PC-9 (cell line): ENCODE data around the gene RFTN2. TPM values are rescaled to one million over a fixed set of nuclear protein-coding genes. Genes with fewer than 3 reads are reported as not detected.

Source experiments
- BruUV-seq: library from RNA; stranded (reverse); fragments of 400-500 nt; replicated peaks from 2 replicates; lab custom pipeline; 2021; lab: Mats Ljungman, UMichigan
- CTCF ChIA-PET: fragments of 300-600 bp; sonication (Branson Sonifier 250); formaldehyde crosslinking; loops from one replicate; lab custom pipeline; 2022; ENCODE audit warnings: antibody characterized with exemption; lab: Charles Lee
- POLR2A ChIA-PET: fragments of 300-600 bp; sonication (Branson Sonifier 250); formaldehyde crosslinking; loops from one replicate; lab custom pipeline; 2022; ENCODE audit warnings: antibody characterized with exemption; ENCODE audit not compliant: unreplicated experiment; lab: Charles Lee
- DNase-seq, 2 experiments: peaks; one replicate each; pipeline versions ENCODE4 v3.0.0 to v3.0.0-alpha.2; 2015 to 2022; ENCODE audit warnings: mixed read lengths in 1 of 2
- H2AFZ ChIP-seq: fragments of 200-600 bp; sonication (generic); 2 replicates; pipeline ENCODE4 v1.8.1; 2017; ENCODE audit warnings: antibody characterized with exemption
- H3F3A ChIP-seq: fragments of 200-600 bp; sonication (generic); 2 replicates; pipeline ENCODE4 v1.8.1; 2017; ENCODE audit warnings: antibody characterized with exemption, mild to moderate bottlenecking, low read depth; ENCODE audit not compliant: insufficient read depth
- H3K27ac ChIP-seq: fragments of 200-600 bp; sonication (generic); 2 replicates; pipeline ENCODE4 v1.6.1; 2016; ENCODE audit warnings: mixed run types
- H3K27me3 ChIP-seq: fragments of 200-600 bp; sonication (generic); 2 replicates; pipeline ENCODE4 v1.6.1; 2016; ENCODE audit warnings: low read depth, mixed run types; ENCODE audit not compliant: insufficient read depth
- H3K36me3 ChIP-seq: fragments of 200-600 bp; sonication (generic); 2 replicates; pipeline ENCODE4 v1.6.1; 2016; ENCODE audit warnings: low read depth, mixed run types
- H3K4me1 ChIP-seq: fragments of 200-600 bp; sonication (generic); replicated peaks from 2 replicates; pipeline ENCODE4 v1.6.1; 2016; ENCODE audit warnings: mixed run types; ENCODE audit not compliant: insufficient read depth
- H3K4me2 ChIP-seq: fragments of 200-600 bp; sonication (generic); 2 replicates; pipeline ENCODE4 v1.6.1; 2017; ENCODE audit warnings: mixed run types
- H3K4me3 ChIP-seq: fragments of 200-600 bp; sonication (generic); 2 replicates; pipeline ENCODE4 v1.6.1; 2016; ENCODE audit warnings: mixed run types
- H3K79me2 ChIP-seq: fragments of 200-600 bp; sonication (generic); 2 replicates; pipeline ENCODE4 v1.6.1; 2017; ENCODE audit warnings: low read depth, mixed run types
- H3K9me2 ChIP-seq: fragments of 200-600 bp; sonication (generic); 2 replicates; pipeline ENCODE4 v1.8.1; 2017; ENCODE audit warnings: mild to moderate bottlenecking; ENCODE audit not compliant: insufficient read depth
- H3K9me3 ChIP-seq: fragments of 200-600 bp; sonication (generic); 2 replicates; pipeline ENCODE4 v1.8.1; 2016; ENCODE audit warnings: low read depth; ENCODE audit not compliant: insufficient read depth
- H4K20me1 ChIP-seq: fragments of 200-600 bp; sonication (generic); 2 replicates; pipeline ENCODE4 v1.8.1; 2017; ENCODE audit not compliant: insufficient read depth
- EZH2 ChIP-seq: fragments of 200-600 bp; sonication (generic); IDR thresholded peaks from 2 replicates; pipeline ENCODE4 v1.8.0; 2017; ENCODE audit warnings: antibody characterized with exemption, low read depth
- intact Hi-C: fragments of 100-400 bp; cut with micrococcal nuclease; formaldehyde crosslinking; loops from one replicate; pipeline ENCODE4 v1.10.0; 2022; ENCODE audit not compliant: unreplicated experiment
- total RNA-seq: library from RNA; stranded (reverse); gene quantifications from 2 replicates; pipeline ENCODE4 v1.2.3, GENCODE V29; 2021
- TF ChIP-seq, protein P1 (sequence below): fragments of 200-600 bp; sonication (generic); conservative IDR thresholded peaks from 2 replicates; pipeline ENCODE4 v1.6.1; 2017; ENCODE audit warnings: mixed run types, antibody characterized with exemption, mild to moderate bottlenecking, moderate library complexity

The RFTN2 gene
- total RNA-seq, 1 experiment from 2014 or later = not detected

DNA sequence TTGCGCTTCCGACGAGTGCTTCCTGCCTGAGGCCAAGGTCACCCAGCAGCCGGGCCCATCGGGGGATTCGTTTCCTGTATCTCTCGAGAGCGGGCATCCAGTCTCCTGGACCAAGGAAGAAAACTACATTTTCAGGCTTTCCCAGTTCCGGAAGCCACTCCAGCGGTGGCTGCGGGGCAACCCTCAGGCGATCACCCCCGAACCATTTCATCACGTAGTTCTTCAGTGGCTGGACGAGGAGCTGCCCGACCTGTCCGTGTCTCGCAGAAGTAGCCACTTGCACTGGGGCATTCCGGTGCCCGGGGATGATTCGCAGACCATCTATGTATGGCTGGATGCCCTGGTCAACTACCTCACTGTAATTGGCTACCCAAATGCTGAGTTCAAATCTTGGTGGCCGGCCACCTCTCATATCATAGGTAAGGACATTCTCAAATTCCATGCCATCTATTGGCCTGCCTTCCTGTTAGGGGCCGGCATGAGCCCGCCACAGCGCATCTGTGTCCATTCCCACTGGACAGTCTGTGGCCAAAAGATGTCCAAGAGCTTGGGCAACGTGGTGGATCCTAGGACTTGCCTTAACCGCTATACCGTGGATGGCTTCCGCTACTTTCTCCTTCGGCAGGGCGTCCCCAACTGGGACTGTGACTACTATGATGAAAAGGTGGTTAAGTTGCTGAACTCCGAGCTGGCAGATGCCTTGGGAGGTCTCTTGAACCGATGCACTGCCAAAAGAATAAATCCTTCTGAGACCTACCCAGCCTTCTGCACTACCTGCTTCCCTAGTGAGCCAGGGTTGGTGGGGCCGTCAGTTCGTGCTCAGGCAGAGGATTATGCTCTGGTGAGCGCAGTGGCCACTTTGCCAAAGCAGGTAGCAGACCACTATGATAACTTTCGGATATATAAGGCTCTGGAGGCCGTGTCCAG, 30.8 kb upstream of the RFTN2 start:
- CTCF ChIA-PET = interaction anchor here (0.6 kb wide), 1 partner anchor 12 kb away, joined by 8 read pairs; no protein-coding TSS in a partner anchor
- Histone ChIP-seq H4K20me1 (peaks cover 18% of the 10 kb centered on the region), H3K79me2 (peaks cover 53% of the 10 kb centered on the region)

DNA sequence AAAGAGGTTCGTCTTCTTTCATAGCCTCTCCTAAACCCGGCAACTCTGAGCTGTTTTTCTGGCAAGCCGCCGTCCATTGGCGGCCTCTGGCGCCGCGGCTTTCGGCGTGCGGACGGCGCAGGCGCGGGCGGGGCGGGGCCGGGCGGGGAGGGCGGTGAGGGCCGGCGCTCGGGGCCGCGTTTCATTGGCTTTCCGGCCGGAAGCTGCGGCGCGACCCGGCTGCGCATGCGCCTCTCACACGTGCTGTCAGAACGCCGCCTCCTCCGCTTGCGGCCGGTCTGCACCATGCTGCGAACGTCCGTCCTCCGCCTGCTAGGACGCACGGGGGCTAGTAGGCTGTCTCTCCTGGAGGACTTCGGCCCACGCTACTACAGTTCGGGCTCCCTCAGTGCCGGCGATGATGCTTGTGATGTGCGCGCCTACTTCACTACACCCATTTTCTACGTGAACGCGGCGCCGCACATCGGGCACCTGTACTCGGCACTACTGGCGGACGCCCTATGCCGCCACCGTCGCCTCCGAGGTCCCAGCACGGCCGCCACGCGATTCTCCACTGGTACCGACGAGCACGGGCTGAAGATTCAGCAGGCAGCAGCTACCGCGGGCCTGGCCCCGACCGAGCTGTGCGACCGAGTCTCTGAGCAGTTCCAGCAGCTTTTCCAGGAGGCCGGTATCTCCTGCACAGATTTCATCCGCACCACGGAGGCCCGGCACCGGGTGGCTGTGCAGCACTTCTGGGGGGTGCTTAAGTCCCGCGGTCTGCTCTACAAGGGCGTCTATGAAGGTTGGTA, 29.9 kb upstream of the RFTN2 start, which contains the start of gene MARS2:
Gene MARS2, plus strand, starts transcription at position 249 of the 791 bp plus-strand sequence. Its CDS starts 37 bp downstream, at position 286.
- CTCF ChIA-PET = interaction anchor here (0.6 kb wide), 1 partner anchor 424 kb away, joined by 8 read pairs; no protein-coding TSS in a partner anchor
- no peak within 1 kb of the TSS for H3K27ac ChIP-seq
- peak within 1 kb of the TSS; percentile 78 for H3K4me2 ChIP-seq
- peaks cover 48% of the 10 kb centered on the region for H3K79me2 ChIP-seq
- no peaks in the 10 kb centered on the region for H3K9me2 ChIP-seq
- peaks cover 18% of the 10 kb centered on the region for H4K20me1 ChIP-seq
- peak; percentile 70 to 89 for DNase-seq
- H3K4me3 ChIP-seq = peak within 1 kb of the TSS; percentile 98
- intact Hi-C loops = loop anchor here (5.0 to 10.0 kb wide), 6 partner anchors 72 to 1752 kb away; partner anchors contain the start of genes HSPE1, MOB4, SATB2 and SF3B1
- no peak for TF ChIP-seq EZH2
- TF ChIP-seq, protein P1, sequence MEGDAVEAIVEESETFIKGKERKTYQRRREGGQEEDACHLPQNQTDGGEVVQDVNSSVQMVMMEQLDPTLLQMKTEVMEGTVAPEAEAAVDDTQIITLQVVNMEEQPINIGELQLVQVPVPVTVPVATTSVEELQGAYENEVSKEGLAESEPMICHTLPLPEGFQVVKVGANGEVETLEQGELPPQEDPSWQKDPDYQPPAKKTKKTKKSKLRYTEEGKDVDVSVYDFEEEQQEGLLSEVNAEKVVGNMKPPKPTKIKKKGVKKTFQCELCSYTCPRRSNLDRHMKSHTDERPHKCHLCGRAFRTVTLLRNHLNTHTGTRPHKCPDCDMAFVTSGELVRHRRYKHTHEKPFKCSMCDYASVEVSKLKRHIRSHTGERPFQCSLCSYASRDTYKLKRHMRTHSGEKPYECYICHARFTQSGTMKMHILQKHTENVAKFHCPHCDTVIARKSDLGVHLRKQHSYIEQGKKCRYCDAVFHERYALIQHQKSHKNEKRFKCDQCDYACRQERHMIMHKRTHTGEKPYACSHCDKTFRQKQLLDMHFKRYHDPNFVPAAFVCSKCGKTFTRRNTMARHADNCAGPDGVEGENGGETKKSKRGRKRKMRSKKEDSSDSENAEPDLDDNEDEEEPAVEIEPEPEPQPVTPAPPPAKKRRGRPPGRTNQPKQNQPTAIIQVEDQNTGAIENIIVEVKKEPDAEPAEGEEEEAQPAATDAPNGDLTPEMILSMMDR = no peak
- 0 out of 2 replicates have a peak, but pooled peaks cover 11% of the 10 kb centered on the region for H3K36me3 ChIP-seq
- no peaks in the 10 kb centered on the region for H3K27me3 ChIP-seq
- H3K9me3 ChIP-seq = no peaks in the 10 kb centered on the region
- POLR2A ChIA-PET = interaction anchor here (0.7 to 1.0 kb wide), 2 partner anchors 189 to 1125 kb away, joined by 6 to 9 read pairs; partner anchors contain the start of gene MOB4
- peak within 1 kb of the TSS; percentile 94 for H2AFZ ChIP-seq
- H3K4me1 ChIP-seq = peaks cover 15% of the 10 kb centered on the region
- no peaks in the 10 kb centered on the region; the same call in 1 of the 2 replicates for H3F3A ChIP-seq
- TSS peak; percentile 32 for BruUV-seq

More for the DNA sequence above, 30.8 kb upstream of the RFTN2 start:
- H3K27me3 ChIP-seq = no peaks in the 10 kb centered on the region
- peak overlapping the region; percentile 78 for H3K4me2 ChIP-seq
- H3K27ac ChIP-seq = no peak overlapping the region
- TF ChIP-seq EZH2 = no peak
- TF ChIP-seq, protein P1 = no peak
- peaks cover 15% of the 10 kb centered on the region for H3K4me1 ChIP-seq
- DNase-seq = no peak
- H3K9me3 ChIP-seq = no peaks in the 10 kb centered on the region
- intact Hi-C loops = loop anchor here (2.0 to 10.0 kb wide), 7 partner anchors 71 to 1751 kb away; partner anchors contain the start of genes HSPE1, MOB4, SATB2 and SF3B1
- peak overlapping the region; percentile 94 for H2AFZ ChIP-seq
- H3K36me3 ChIP-seq = 0 out of 2 replicates have a peak, but pooled peaks cover 15% of the 10 kb centered on the region
- no peaks in the 10 kb centered on the region; the same call in 1 of the 2 replicates for H3F3A ChIP-seq
- no TSS peak for BruUV-seq
- no peaks in the 10 kb centered on the region for H3K9me2 ChIP-seq
- POLR2A ChIA-PET = no interaction called here
- H3K4me3 ChIP-seq = peak overlapping the region; percentile 98
